ENCODE measurements around the gene APOBEC3H.

Gene APOBEC3H

GRCh38 chr22:39138357-39138997 lies 41.4 kb downstream of the APOBEC3H start:
- peak; percentile 39 for DNase-seq

GRCh38 chr22:39139933-39140332 lies 42.9 kb downstream of the APOBEC3H start:
- DNase-seq: no peak

GRCh38 chr22:39142088-39142680 lies 45.1 kb downstream of the APOBEC3H start:
- peak; percentile 37 for DNase-seq

GRCh38 chr22:39144101-39144767 lies 47.2 kb downstream of the APOBEC3H start:
- DNase-seq: peak; percentile 66

- DNase-seq: no peak
Observed at GRCh38 chr22:39146256-39147101, 49.4 kb downstream of the APOBEC3H start.

GRCh38 chr22:39147335-39148025 lies 50.4 kb downstream of the APOBEC3H start:
- DNase-seq: no peak

GRCh38 chr22:39148026-39148726 lies 51.1 kb downstream of the APOBEC3H start:
- DNase-seq: peak; percentile 43

GRCh38 chr22:39148727-39149535 lies 51.9 kb downstream of the APOBEC3H start:
- DNase-seq: peak; percentile 73

- DNase-seq: peak; percentile 58
Observed at GRCh38 chr22:39149915-39150847, 53.1 kb downstream of the APOBEC3H start.

GRCh38 chr22:39150848-39151215 lies 53.8 kb downstream of the APOBEC3H start:
- DNase-seq: peak; percentile 50

GRCh38 chr22:39151329-39151975 lies 54.4 kb downstream of the APOBEC3H start:
- no peak for DNase-seq

- DNase-seq: no peak
Observed at GRCh38 chr22:39152024-39152510, 55.0 kb downstream of the APOBEC3H start.

- DNase-seq: peak; percentile 91
Observed at GRCh38 chr22:39152511-39153219, 55.6 kb downstream of the APOBEC3H start, which contains the start of gene CBX7. Gene CBX7, minus strand, starts transcription at chr22:39152680. Its CDS starts 236 bp downstream, at chr22:39152444.

GRCh38 chr22:39153220-39153717 lies 56.2 kb downstream of the APOBEC3H start:
- peak; percentile 45 for DNase-seq
